WTC11 (cell line): ENCODE data around the gene ATP6V1C2.

Source experiments
- CBFB ChIP-seq: sonication (generic); formaldehyde crosslinking; IDR thresholded peaks from 2 replicates; pipeline ENCODE4 v1.8.1; 2022; ENCODE audit warnings: mild to moderate bottlenecking, low read depth, missing genetic modification reagents
- ESRRA ChIP-seq: sonication (generic); formaldehyde crosslinking; IDR thresholded peaks from 2 replicates; pipeline ENCODE4 v1.8.1; 2022; ENCODE audit warnings: mild to moderate bottlenecking, missing genetic modification reagents, borderline replicate concordance
- MYBL2 ChIP-seq: sonication (generic); formaldehyde crosslinking; IDR thresholded peaks from 2 replicates; pipeline ENCODE4 v1.8.1; 2023; ENCODE audit warnings: mild to moderate bottlenecking, moderate library complexity, missing genetic modification reagents
- NR1H2 ChIP-seq: sonication (generic); formaldehyde crosslinking; IDR thresholded peaks from 2 replicates; pipeline ENCODE4 v1.9.0; 2021; ENCODE audit warnings: mild to moderate bottlenecking, moderate library complexity, missing genetic modification reagents
- SP1 ChIP-seq: sonication (generic); formaldehyde crosslinking; conservative IDR thresholded peaks from 2 replicates; pipeline ENCODE4 v1.8.1; 2022; ENCODE audit warnings: missing genetic modification reagents
- TEAD4 ChIP-seq: sonication (generic); formaldehyde crosslinking; IDR thresholded peaks from 2 replicates; pipeline ENCODE4 v1.8.0; 2022; ENCODE audit warnings: mild to moderate bottlenecking, missing genetic modification reagents
- TP53 ChIP-seq: sonication (generic); formaldehyde crosslinking; IDR thresholded peaks from 2 replicates; pipeline ENCODE4 v1.8.1; 2023; ENCODE audit warnings: mild to moderate bottlenecking, missing genetic modification reagents
- ZNF416 ChIP-seq: fragments of 250-450 bp; sonication (Bioruptor Pico); IDR thresholded peaks from 2 replicates; pipeline ENCODE4 v1.9.0; 2021; ENCODE audit warnings: mild to moderate bottlenecking, inconsistent platforms
- TF ChIP-seq, protein P1 (sequence below): fragments of 250-450 bp; sonication (Bioruptor Pico); IDR thresholded peaks from 2 replicates; pipeline ENCODE4 v2.1.2; 2022; ENCODE audit warnings: mild to moderate bottlenecking, moderate library complexity
- TF ChIP-seq, protein P2 (sequence below): sonication (generic); formaldehyde crosslinking; conservative IDR thresholded peaks from 2 replicates; pipeline ENCODE4 v1.8.1; 2022; ENCODE audit warnings: mild to moderate bottlenecking, missing genetic modification reagents
- TF ChIP-seq, protein P3 (sequence below): fragments of 200-600 bp; IDR thresholded peaks from 2 replicates; pipeline ENCODE4 v1.8.0; 2022; ENCODE audit warnings: antibody characterized with exemption
- TF ChIP-seq, protein P4 (sequence below): sonication (generic); formaldehyde crosslinking; IDR thresholded peaks from 2 replicates; pipeline ENCODE4 v1.8.1; 2023; ENCODE audit warnings: mild to moderate bottlenecking, missing genetic modification reagents, borderline replicate concordance
- TF ChIP-seq, protein P5 (sequence below): sonication (generic); formaldehyde crosslinking; IDR thresholded peaks from 2 replicates; pipeline ENCODE4 v1.8.1; 2023; ENCODE audit warnings: mild to moderate bottlenecking, missing genetic modification reagents

DNA sequence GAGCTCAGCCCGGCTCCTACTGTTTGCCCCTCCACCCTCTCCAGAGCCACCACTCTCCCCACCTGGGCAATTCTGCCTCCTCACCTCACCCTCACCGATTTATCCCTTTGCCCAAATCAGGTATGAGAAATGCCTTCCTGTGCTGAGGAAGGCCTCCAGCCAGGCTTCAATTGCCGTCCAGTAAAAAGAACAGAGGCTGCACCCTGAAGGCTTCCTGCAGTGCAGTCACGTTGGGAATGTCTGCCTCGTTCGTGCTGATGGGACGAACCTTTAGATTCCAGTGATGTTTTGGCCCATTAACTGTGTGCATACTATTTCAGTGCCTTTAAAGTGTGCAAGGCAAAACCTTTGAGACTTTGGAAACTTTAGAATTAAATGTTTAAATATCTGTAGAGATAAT lies 34.2 kb downstream of the ATP6V1C2 start:
- TF ChIP-seq, protein P1, sequence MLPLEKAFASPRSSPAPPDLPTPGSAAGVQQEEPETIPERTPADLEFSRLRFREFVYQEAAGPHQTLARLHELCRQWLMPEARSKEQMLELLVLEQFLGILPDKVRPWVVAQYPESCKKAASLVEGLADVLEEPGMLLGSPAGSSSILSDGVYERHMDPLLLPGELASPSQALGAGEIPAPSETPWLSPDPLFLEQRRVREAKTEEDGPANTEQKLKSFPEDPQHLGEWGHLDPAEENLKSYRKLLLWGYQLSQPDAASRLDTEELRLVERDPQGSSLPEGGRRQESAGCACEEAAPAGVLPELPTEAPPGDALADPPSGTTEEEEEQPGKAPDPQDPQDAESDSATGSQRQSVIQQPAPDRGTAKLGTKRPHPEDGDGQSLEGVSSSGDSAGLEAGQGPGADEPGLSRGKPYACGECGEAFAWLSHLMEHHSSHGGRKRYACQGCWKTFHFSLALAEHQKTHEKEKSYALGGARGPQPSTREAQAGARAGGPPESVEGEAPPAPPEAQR (CRISPR knock-in tag) = no peak
- TF ChIP-seq, protein P2, sequence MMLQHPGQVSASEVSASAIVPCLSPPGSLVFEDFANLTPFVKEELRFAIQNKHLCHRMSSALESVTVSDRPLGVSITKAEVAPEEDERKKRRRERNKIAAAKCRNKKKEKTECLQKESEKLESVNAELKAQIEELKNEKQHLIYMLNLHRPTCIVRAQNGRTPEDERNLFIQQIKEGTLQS (CRISPR knock-in tag) = no peak
- TF ChIP-seq TEAD4 (CRISPR knock-in tag) = no peak
- TF ChIP-seq, protein P3, sequence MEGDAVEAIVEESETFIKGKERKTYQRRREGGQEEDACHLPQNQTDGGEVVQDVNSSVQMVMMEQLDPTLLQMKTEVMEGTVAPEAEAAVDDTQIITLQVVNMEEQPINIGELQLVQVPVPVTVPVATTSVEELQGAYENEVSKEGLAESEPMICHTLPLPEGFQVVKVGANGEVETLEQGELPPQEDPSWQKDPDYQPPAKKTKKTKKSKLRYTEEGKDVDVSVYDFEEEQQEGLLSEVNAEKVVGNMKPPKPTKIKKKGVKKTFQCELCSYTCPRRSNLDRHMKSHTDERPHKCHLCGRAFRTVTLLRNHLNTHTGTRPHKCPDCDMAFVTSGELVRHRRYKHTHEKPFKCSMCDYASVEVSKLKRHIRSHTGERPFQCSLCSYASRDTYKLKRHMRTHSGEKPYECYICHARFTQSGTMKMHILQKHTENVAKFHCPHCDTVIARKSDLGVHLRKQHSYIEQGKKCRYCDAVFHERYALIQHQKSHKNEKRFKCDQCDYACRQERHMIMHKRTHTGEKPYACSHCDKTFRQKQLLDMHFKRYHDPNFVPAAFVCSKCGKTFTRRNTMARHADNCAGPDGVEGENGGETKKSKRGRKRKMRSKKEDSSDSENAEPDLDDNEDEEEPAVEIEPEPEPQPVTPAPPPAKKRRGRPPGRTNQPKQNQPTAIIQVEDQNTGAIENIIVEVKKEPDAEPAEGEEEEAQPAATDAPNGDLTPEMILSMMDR = no peak
- TF ChIP-seq MYBL2 = no peak
- TF ChIP-seq ESRRA (CRISPR knock-in tag) = no peak
- no peak for TF ChIP-seq CBFB (CRISPR knock-in tag)
- TF ChIP-seq, protein P4, sequence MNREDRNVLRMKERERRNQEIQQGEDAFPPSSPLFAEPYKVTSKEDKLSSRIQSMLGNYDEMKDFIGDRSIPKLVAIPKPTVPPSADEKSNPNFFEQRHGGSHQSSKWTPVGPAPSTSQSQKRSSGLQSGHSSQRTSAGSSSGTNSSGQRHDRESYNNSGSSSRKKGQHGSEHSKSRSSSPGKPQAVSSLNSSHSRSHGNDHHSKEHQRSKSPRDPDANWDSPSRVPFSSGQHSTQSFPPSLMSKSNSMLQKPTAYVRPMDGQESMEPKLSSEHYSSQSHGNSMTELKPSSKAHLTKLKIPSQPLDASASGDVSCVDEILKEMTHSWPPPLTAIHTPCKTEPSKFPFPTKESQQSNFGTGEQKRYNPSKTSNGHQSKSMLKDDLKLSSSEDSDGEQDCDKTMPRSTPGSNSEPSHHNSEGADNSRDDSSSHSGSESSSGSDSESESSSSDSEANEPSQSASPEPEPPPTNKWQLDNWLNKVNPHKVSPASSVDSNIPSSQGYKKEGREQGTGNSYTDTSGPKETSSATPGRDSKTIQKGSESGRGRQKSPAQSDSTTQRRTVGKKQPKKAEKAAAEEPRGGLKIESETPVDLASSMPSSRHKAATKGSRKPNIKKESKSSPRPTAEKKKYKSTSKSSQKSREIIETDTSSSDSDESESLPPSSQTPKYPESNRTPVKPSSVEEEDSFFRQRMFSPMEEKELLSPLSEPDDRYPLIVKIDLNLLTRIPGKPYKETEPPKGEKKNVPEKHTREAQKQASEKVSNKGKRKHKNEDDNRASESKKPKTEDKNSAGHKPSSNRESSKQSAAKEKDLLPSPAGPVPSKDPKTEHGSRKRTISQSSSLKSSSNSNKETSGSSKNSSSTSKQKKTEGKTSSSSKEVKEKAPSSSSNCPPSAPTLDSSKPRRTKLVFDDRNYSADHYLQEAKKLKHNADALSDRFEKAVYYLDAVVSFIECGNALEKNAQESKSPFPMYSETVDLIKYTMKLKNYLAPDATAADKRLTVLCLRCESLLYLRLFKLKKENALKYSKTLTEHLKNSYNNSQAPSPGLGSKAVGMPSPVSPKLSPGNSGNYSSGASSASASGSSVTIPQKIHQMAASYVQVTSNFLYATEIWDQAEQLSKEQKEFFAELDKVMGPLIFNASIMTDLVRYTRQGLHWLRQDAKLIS = no peak
- TF ChIP-seq, protein P5, sequence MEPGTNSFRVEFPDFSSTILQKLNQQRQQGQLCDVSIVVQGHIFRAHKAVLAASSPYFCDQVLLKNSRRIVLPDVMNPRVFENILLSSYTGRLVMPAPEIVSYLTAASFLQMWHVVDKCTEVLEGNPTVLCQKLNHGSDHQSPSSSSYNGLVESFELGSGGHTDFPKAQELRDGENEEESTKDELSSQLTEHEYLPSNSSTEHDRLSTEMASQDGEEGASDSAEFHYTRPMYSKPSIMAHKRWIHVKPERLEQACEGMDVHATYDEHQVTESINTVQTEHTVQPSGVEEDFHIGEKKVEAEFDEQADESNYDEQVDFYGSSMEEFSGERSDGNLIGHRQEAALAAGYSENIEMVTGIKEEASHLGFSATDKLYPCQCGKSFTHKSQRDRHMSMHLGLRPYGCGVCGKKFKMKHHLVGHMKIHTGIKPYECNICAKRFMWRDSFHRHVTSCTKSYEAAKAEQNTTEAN (CRISPR knock-in tag) = no peak
- TF ChIP-seq TP53 (CRISPR knock-in tag) = no peak
- no peak for TF ChIP-seq SP1 (CRISPR knock-in tag)
- TF ChIP-seq NR1H2 (CRISPR knock-in tag) = no peak
- TF ChIP-seq ZNF416 (CRISPR knock-in tag) = no peak
